Measurements from ENCODE around the gene INO80. TPM values are rescaled to one million over a fixed set of nuclear protein-coding genes. Genes with fewer than 3 reads are reported as not detected.

INO80 gene
- total and polyA plus RNA-seq, 7 donors: 7.2 to 36.6 (median 17.1) TPM

DNA sequence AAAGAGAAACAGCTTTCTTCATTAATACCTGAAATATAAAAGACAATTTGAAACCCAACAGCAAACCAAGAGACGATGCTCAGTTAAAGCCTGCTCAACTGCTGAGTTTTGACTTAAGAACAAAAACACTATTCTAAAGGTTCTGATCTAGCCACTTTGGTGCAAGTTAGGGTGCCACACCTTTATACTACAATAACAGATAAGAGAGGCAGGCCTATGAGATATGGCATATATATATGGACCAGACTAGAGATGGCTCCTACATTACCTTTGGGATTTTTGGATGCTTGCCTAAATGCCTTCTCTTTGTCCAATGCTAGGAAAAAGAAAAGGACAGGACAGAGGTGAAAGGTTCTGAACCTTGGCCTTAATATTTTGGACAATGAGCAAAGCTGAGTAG is 68.6 kb downstream of the INO80 start:
- no peak for TF ChIP-seq POLR2A (IDR thresholded peaks at IDR 0.05)
- TF ChIP-seq EP300 (IDR thresholded peaks at IDR 0.05): no peak
- no peak for TF ChIP-seq POLR2AphosphoS5 (IDR thresholded peaks at IDR 0.05)
- TF ChIP-seq, protein P1, sequence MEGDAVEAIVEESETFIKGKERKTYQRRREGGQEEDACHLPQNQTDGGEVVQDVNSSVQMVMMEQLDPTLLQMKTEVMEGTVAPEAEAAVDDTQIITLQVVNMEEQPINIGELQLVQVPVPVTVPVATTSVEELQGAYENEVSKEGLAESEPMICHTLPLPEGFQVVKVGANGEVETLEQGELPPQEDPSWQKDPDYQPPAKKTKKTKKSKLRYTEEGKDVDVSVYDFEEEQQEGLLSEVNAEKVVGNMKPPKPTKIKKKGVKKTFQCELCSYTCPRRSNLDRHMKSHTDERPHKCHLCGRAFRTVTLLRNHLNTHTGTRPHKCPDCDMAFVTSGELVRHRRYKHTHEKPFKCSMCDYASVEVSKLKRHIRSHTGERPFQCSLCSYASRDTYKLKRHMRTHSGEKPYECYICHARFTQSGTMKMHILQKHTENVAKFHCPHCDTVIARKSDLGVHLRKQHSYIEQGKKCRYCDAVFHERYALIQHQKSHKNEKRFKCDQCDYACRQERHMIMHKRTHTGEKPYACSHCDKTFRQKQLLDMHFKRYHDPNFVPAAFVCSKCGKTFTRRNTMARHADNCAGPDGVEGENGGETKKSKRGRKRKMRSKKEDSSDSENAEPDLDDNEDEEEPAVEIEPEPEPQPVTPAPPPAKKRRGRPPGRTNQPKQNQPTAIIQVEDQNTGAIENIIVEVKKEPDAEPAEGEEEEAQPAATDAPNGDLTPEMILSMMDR (IDR thresholded peaks at IDR 0.05): no peak
- H3K4me1 ChIP-seq: no peaks in the 10 kb centered on the region
- H3K27me3 ChIP-seq: no peaks in the 10 kb centered on the region
- no peak overlapping the region for H3K27ac ChIP-seq
- H3K4me3 ChIP-seq: no peak overlapping the region
- intact Hi-C loops (cut with DNase I): no loop called here
- no peak for DNase-seq
- peaks cover 26 to 98% (median 38%) of the 10 kb centered on the region in 4 donors for H3K36me3 ChIP-seq
- H3K9me3 ChIP-seq: no peaks in the 10 kb centered on the region
- WGBS, 2 donors: 39 to 77% methylated on average over 1 of the region's 1 CpG

DNA sequence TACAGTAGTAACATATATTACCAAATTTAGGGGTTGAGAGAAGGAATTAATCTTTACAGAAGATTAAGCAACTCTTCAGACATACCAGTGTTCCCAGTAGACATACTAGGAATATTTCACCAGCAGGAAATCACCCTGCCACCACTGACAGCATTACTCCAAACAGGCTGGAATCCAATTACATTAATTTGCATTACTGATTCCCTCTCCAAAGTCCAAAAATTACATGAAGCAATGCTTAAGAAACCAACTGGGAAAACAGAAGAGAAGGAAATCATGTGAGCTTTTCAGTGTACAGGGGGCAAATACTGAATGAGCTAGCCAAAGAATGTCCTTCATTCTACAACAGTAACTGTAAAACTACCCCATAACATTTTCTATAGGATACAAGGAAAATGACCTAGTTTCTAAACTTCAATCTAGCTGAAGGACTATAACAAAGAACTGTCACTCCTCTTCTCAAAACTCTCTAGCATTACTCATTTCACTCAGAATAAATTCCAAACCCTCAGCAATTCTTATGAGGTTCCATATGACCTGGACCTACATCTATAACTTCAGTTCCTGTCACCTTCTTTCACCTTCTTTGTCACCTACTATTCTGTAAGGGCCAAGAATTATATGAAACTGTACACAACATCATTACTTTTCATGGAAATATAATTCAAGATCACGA is 72.7 kb downstream of the INO80 start:
- Histone ChIP-seq H3K36me3 (peaks cover 7 to 78% (median 28%) of the 10 kb centered on the region in 4 donors), H3K4me3 (no peak overlapping the region), H3K9me3 (no peaks in the 10 kb centered on the region), H3K27me3 (no peaks in the 10 kb centered on the region), H3K27ac (no peak overlapping the region), H3K4me1 (no peaks in the 10 kb centered on the region)
- WGBS, 2 donors: 85 to 91% methylated on average over 1 of the region's 1 CpG
- TF ChIP-seq POLR2A (IDR thresholded peaks at IDR 0.05): no peak
- TF ChIP-seq POLR2AphosphoS5 (IDR thresholded peaks at IDR 0.05): no peak
- TF ChIP-seq, protein P1 (IDR thresholded peaks at IDR 0.05): no peak
- TF ChIP-seq EP300 (IDR thresholded peaks at IDR 0.05): no peak
- no peak for DNase-seq
- intact Hi-C loops (cut with DNase I): no loop called here

DNA sequence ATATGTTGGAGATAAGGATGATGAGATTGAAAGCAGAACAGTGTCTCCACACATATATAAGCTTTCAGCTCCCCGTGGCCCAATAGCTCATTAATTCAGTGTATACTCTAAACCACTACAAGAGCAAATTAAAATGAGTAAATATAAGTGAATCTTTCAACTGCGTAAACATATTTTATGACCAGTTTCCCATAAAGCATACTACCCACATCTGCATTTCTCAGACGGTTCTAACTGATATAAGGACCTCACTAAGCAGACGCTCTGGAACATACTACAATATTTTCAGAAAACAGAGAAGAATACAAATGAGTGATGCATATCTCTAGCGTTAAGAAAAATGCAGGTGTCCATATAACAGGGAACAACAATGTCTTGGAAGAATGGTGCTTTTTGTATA is 73.2 kb downstream of the INO80 start:
- no peaks in the 10 kb centered on the region for H3K27me3 ChIP-seq
- H3K9me3 ChIP-seq: no peaks in the 10 kb centered on the region
- 52 to 69% methylated on average over 5 of the region's 5 CpGs for WGBS, 2 donors
- H3K36me3 ChIP-seq: peaks cover 7 to 72% (median 25%) of the 10 kb centered on the region in 4 donors
- no peak overlapping the region for H3K27ac ChIP-seq
- no peak for DNase-seq
- H3K4me1 ChIP-seq: no peaks in the 10 kb centered on the region
- TF ChIP-seq POLR2AphosphoS5 (IDR thresholded peaks at IDR 0.05) (no peak), EP300 (IDR thresholded peaks at IDR 0.05) (no peak), POLR2A (IDR thresholded peaks at IDR 0.05) (no peak)
- TF ChIP-seq, protein P1 (IDR thresholded peaks at IDR 0.05): no peak
- no peak overlapping the region for H3K4me3 ChIP-seq
- intact Hi-C loops (cut with DNase I): no loop called here

DNA sequence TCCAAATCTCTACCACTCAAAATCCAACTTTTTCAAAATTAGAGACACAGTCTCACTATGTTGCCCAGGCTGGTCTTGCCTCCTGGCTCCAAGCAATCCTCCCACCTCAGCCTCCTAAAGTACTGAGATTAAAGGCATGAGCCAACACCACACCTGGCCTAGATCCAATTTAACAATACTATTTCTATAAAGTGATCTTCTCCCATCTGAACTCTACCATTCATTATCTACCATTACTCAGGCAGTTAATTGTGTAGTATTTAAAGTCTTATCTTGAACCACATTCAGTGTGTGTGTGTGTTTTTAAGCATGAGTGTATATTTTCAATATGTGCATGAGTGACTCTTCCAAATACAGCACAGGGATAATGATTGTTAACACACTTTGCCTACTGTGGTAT is 77.0 kb downstream of the INO80 start:
- Histone ChIP-seq H3K4me1 (no peaks in the 10 kb centered on the region), H3K36me3 (peaks cover 0 to 44% (median 4%) of the 10 kb centered on the region in 4 donors), H3K9me3 (no peaks in the 10 kb centered on the region), H3K27ac (no peak overlapping the region), H3K27me3 (no peaks in the 10 kb centered on the region), H3K4me3 (no peak overlapping the region)
- DNase-seq: no peak
- TF ChIP-seq POLR2AphosphoS5 (IDR thresholded peaks at IDR 0.05): no peak
- TF ChIP-seq POLR2A (IDR thresholded peaks at IDR 0.05): no peak
- intact Hi-C loops (cut with DNase I): no loop called here

DNA sequence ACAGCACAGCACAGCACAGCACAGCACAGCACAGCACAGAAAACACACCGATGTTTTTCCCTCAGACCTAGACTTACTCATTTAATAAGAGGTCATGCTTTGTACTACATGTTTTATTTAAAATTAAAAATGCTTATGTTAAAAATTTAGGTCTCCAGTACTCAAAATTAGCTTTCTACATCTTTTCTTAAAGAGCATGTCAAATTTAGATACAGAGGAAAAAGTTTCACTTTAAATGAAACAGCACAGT is 84.1 kb downstream of the INO80 start:
- Histone ChIP-seq H3K27me3 (no peaks in the 10 kb centered on the region), H3K36me3 (peaks cover 0 to 19% (median 3%) of the 10 kb centered on the region in 4 donors), H3K4me3 (no peak overlapping the region), H3K9me3 (no peaks in the 10 kb centered on the region), H3K4me1 (no peaks in the 10 kb centered on the region), H3K27ac (no peak overlapping the region)
- 94 to 98% methylated on average over 1 of the region's 1 CpG for WGBS, 2 donors
- intact Hi-C loops (cut with DNase I): no loop called here
- no peak for DNase-seq
- TF ChIP-seq POLR2A (IDR thresholded peaks at IDR 0.05): no peak
- TF ChIP-seq POLR2AphosphoS5 (IDR thresholded peaks at IDR 0.05): no peak
- TF ChIP-seq, protein P1 (IDR thresholded peaks at IDR 0.05): no peak
- no peak for TF ChIP-seq EP300 (IDR thresholded peaks at IDR 0.05)

Measured in sigmoid colon (tissue), 7 donors.